A549 treated with AZD2906 at 1 μM for 4 hours (cell line): ENCODE data around the gene EVI2A. TPM values are rescaled to one million over a fixed set of nuclear protein-coding genes. Genes with fewer than 3 reads are reported as not detected.

Source experiments
- total RNA-seq: library from RNA; stranded (reverse); fragments of 200-300 nt; extraction: Qiagen RNA extraction; gene quantifications from 5 replicates; pipeline ENCODE4 v1.2.3, GENCODE V29; 2022

Gene EVI2A, protein sequence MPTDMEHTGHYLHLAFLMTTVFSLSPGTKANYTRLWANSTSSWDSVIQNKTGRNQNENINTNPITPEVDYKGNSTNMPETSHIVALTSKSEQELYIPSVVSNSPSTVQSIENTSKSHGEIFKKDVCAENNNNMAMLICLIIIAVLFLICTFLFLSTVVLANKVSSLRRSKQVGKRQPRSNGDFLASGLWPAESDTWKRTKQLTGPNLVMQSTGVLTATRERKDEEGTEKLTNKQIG
- total RNA-seq: not detected in 5 replicates

GRCh38 chr17:31321481-31321880, at the start of gene EVI2A:
EVI2A (minus strand) TSS chr17:31321622; CDS start chr17:31319013, 2,609 bp downstream.

GRCh38 chr17:31313982-31314781, 7.2 kb downstream of the EVI2A start, which contains the start of gene EVI2B:
EVI2B (minus strand) TSS chr17:31314054; CDS start chr17:31305609, 8,445 bp downstream.

DNA sequence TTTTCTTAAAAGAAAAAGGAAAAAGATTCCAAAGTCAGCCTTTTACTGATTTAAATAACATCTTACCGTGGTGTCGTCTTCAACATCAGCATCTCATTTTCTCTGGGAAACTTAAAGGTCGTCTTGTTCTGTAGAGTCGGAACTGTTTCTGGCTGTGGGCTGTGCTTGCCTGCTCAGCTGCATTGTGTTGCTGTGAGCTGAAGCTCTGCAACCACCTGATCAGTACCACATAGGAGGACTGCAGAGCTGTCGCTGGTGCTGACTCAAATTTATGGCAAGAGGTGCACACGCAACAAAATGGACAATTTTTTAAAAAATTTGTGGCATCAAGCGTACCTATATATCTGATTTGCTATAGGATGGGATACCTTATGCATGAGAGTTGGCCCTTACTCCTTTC, 24.3 kb downstream of the EVI2A start, which contains the start of gene OMG:
OMG (minus strand) TSS at position 150 of the 400 bp plus-strand sequence. CDS start 908 bp downstream, outside the sequence.

Other genes with a start within 250 kb of the EVI2A start
- gene NF1, start 226.6 kb downstream of the EVI2A start, total RNA-seq: 13.7 to 20.7 TPM (median 17.8 TPM) in 5 replicates
- not detected in 5 replicates for gene OMG, start 24.4 kb downstream of the EVI2A start, total RNA-seq
- 0.02 to 0.06 TPM (median 0.06 TPM) in 3 of 5 replicates, not detected in the others for gene EVI2B, start 7.6 kb downstream of the EVI2A start, total RNA-seq
- 1.2 to 2.2 TPM (median 1.7 TPM) in 5 replicates for gene RAB11FIP4, start 70.1 kb upstream of the EVI2A start, total RNA-seq